Neural progenitor cell (in vitro differentiated cells): Measurements from ENCODE around the gene CTDSPL2.
"Not testable (repeated sequence)": the region's sequence is repeated elsewhere in the genome, so short reads cannot be mapped to it uniquely, and the experiment has no call there.

Experiments used
- EZH2 ChIP-seq: fragments of 200-600 bp; sonication (generic); IDR thresholded peaks from 2 replicates; pipeline ENCODE4 v1.6.1; 2017; ENCODE audit warnings: antibody characterized with exemption, mild to moderate bottlenecking, moderate library complexity
- EZH2phosphoT487 ChIP-seq: fragments of 200-600 bp; sonication (generic); IDR thresholded peaks from 2 replicates; pipeline ENCODE4 v1.6.1; 2017; ENCODE audit warnings: antibody characterized with exemption
- TF ChIP-seq, protein P1 (sequence below): fragments of 200-600 bp; sonication (generic); IDR thresholded peaks from 2 replicates; pipeline ENCODE4 v1.5.1; 2017; ENCODE audit warnings: antibody characterized with exemption, mild to moderate bottlenecking

- not testable (repeated sequence) for TF ChIP-seq EZH2, EZH2phosphoT487
- TF ChIP-seq, protein P1, sequence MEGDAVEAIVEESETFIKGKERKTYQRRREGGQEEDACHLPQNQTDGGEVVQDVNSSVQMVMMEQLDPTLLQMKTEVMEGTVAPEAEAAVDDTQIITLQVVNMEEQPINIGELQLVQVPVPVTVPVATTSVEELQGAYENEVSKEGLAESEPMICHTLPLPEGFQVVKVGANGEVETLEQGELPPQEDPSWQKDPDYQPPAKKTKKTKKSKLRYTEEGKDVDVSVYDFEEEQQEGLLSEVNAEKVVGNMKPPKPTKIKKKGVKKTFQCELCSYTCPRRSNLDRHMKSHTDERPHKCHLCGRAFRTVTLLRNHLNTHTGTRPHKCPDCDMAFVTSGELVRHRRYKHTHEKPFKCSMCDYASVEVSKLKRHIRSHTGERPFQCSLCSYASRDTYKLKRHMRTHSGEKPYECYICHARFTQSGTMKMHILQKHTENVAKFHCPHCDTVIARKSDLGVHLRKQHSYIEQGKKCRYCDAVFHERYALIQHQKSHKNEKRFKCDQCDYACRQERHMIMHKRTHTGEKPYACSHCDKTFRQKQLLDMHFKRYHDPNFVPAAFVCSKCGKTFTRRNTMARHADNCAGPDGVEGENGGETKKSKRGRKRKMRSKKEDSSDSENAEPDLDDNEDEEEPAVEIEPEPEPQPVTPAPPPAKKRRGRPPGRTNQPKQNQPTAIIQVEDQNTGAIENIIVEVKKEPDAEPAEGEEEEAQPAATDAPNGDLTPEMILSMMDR: not testable (repeated sequence)
Observed at GRCh38 chr15:44453578-44454283, 26.3 kb downstream of the CTDSPL2 start.
